ENCODE results near the gene RUNDC3A.

Gene RUNDC3A

DNA sequence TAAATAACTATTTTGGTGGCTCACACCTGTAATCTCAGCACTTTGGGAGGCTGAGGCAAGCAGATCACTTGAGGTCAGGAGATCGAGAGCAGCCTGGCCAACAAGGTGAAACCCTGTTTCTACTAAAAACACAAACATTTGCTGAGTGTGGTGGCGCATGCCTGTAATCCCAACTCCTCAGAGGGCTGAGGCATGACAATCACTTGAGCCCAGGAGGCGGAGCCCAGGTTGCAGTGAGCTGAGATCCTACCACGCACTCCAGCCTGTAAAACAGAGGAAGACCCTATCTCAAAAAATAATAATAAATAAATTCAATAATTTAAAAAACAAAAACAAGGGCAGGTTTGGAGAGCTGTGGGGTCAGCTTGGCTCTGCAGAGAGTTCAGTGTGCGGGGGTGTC, 34.8 kb upstream of the RUNDC3A start:
- H3K36me3 ChIP-seq (ENCODE audit: control insufficient read depth in 1 of 2, insufficient read depth in 2 of 2, low read length in 2 of 2): no peaks in the 10 kb centered on the region
- H3K9me3 ChIP-seq (ENCODE audit: insufficient read depth, low read depth, low read length): peaks cover 2% of the 10 kb centered on the region
- no peak overlapping the region for H3K4me2 ChIP-seq (ENCODE audit: low read length)
- H2AFZ ChIP-seq (ENCODE audit: insufficient read depth, low read length, poor library complexity): no peak overlapping the region
- H3K4ac ChIP-seq (ENCODE audit: low read depth, low read length): no peak overlapping the region
- H3K9ac ChIP-seq (ENCODE audit: low read length): no peak overlapping the region
- no peak overlapping the region for H4K8ac ChIP-seq (ENCODE audit: low read depth, low read length)
- WGBS (ENCODE audit: extremely low coverage, insufficient coverage, insufficient read length): no CpG with 5 or more reads among the region's 5 CpGs
- no peak overlapping the region for H3K18ac ChIP-seq (ENCODE audit: low read length)
- H3K79me1 ChIP-seq (ENCODE audit: low read length): no peaks in the 10 kb centered on the region
- H3K14ac ChIP-seq (ENCODE audit: low read length): no peak overlapping the region
- no peaks in the 10 kb centered on the region for H3K27me3 ChIP-seq (ENCODE audit: insufficient read depth, low read length)
- no peak overlapping the region for H2BK5ac ChIP-seq (ENCODE audit: low read depth, low read length, poor library complexity)
- no peak overlapping the region for H4K12ac ChIP-seq (ENCODE audit: low read depth, low read length)
- no peak overlapping the region for H2BK12ac ChIP-seq (ENCODE audit: low read length)
- no peak overlapping the region for H3K4me3 ChIP-seq (ENCODE audit: low read depth, low read length)
- no peak overlapping the region for H4K91ac ChIP-seq (ENCODE audit: low read depth, low read length)
- no peak overlapping the region for H2BK120ac ChIP-seq (ENCODE audit: insufficient read depth, low read length, poor library complexity)
- H3K79me2 ChIP-seq (ENCODE audit: control insufficient read depth, insufficient read depth, low read length, poor library complexity): no peaks in the 10 kb centered on the region
- H3K4me1 ChIP-seq (ENCODE audit: control insufficient read depth in 1 of 2, insufficient read depth in 2 of 2, low read length in 2 of 2): no peaks in the 10 kb centered on the region
- no peak overlapping the region for H2AK5ac ChIP-seq (ENCODE audit: low read length)
- no peak overlapping the region for H3K27ac ChIP-seq (ENCODE audit: low read depth, low read length)
- peak in 1 of 2 donors; percentile 15 for DNase-seq
- H3K23ac ChIP-seq (ENCODE audit: low read length): no peak overlapping the region

DNA sequence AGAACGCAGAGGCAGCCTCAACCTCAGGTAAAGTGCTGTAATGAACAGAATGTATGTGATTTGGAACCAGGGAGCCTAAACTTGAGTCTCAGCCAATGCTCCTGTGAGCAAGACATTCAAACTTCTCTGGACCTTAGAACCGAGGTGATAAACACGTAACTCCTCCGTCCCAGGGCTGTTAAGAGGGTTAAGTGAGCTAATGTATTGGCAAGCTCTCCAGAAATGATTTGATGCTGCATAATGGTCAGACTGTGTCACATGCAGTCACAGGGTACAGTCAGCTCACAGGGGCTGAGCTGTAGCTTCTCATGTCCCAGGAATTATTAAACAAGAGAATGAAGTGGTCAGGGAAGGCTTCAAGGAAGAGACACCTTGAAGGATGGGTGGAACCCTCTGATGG, 30.4 kb upstream of the RUNDC3A start:
- Histone ChIP-seq H3K14ac (ENCODE audit: low read length) (no peak overlapping the region), H3K36me3 (ENCODE audit: control insufficient read depth in 1 of 2, insufficient read depth in 2 of 2, low read length in 2 of 2) (no peaks in the 10 kb centered on the region), H2BK5ac (ENCODE audit: low read depth, low read length, poor library complexity) (no peak overlapping the region), H3K4me2 (ENCODE audit: low read length) (no peak overlapping the region), H3K79me1 (ENCODE audit: low read length) (no peaks in the 10 kb centered on the region), H3K79me2 (ENCODE audit: control insufficient read depth, insufficient read depth, low read length, poor library complexity) (no peaks in the 10 kb centered on the region), H3K9me3 (ENCODE audit: insufficient read depth, low read depth, low read length) (no peaks in the 10 kb centered on the region), H4K12ac (ENCODE audit: low read depth, low read length) (no peak overlapping the region), H3K18ac (ENCODE audit: low read length) (no peak overlapping the region), H3K4ac (ENCODE audit: low read depth, low read length) (no peak overlapping the region), H2AFZ (ENCODE audit: insufficient read depth, low read length, poor library complexity) (no peak overlapping the region), H2BK12ac (ENCODE audit: low read length) (no peak overlapping the region), H4K8ac (ENCODE audit: low read depth, low read length) (no peak overlapping the region), H3K4me3 (ENCODE audit: low read depth, low read length) (no peak overlapping the region), H4K91ac (ENCODE audit: low read depth, low read length) (no peak overlapping the region), H3K27me3 (ENCODE audit: insufficient read depth, low read length) (no peaks in the 10 kb centered on the region), H2BK120ac (ENCODE audit: insufficient read depth, low read length, poor library complexity) (no peak overlapping the region), H3K23ac (ENCODE audit: low read length) (no peak overlapping the region), H3K4me1 (ENCODE audit: control insufficient read depth in 1 of 2, insufficient read depth in 2 of 2, low read length in 2 of 2) (no peaks in the 10 kb centered on the region), H3K9ac (ENCODE audit: low read length) (no peak overlapping the region), H3K27ac (ENCODE audit: low read depth, low read length) (no peak overlapping the region), H2AK5ac (ENCODE audit: low read length) (no peak overlapping the region)
- DNase-seq: no peak
- no CpG with 5 or more reads among the region's 4 CpGs for WGBS (ENCODE audit: extremely low coverage, insufficient coverage, insufficient read length)

DNA sequence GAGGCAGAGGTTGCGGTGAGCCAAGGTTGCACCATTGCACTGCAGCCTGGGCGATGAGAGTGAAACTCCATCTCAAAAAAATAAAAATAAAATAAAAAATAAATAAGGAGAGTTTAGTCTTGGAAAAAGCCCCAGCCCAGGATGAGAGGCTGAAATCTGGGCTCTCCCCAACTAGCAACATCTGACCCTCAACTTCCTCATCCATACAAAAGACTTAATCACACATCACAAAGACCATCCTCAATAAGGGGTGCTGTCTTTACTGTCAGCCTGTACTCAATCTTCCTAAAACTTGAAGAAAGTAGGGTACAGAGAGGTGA, 29.1 kb upstream of the RUNDC3A start:
- Histone ChIP-seq H3K4me1 (ENCODE audit: control insufficient read depth in 1 of 2, insufficient read depth in 2 of 2, low read length in 2 of 2) (no peaks in the 10 kb centered on the region), H3K4me2 (ENCODE audit: low read length) (no peak overlapping the region), H3K18ac (ENCODE audit: low read length) (no peak overlapping the region), H3K79me2 (ENCODE audit: control insufficient read depth, insufficient read depth, low read length, poor library complexity) (no peaks in the 10 kb centered on the region), H3K36me3 (ENCODE audit: control insufficient read depth in 1 of 2, insufficient read depth in 2 of 2, low read length in 2 of 2) (no peaks in the 10 kb centered on the region), H3K23ac (ENCODE audit: low read length) (no peak overlapping the region), H3K79me1 (ENCODE audit: low read length) (no peaks in the 10 kb centered on the region), H2BK12ac (ENCODE audit: low read length) (no peak overlapping the region), H2AFZ (ENCODE audit: insufficient read depth, low read length, poor library complexity) (no peak overlapping the region), H4K12ac (ENCODE audit: low read depth, low read length) (no peak overlapping the region), H4K8ac (ENCODE audit: low read depth, low read length) (no peak overlapping the region), H4K91ac (ENCODE audit: low read depth, low read length) (no peak overlapping the region), H3K4ac (ENCODE audit: low read depth, low read length) (no peak overlapping the region), H3K9ac (ENCODE audit: low read length) (no peak overlapping the region), H2AK5ac (ENCODE audit: low read length) (no peak overlapping the region), H3K4me3 (ENCODE audit: low read depth, low read length) (no peak overlapping the region), H2BK5ac (ENCODE audit: low read depth, low read length, poor library complexity) (no peak overlapping the region), H3K27ac (ENCODE audit: low read depth, low read length) (no peak overlapping the region), H3K14ac (ENCODE audit: low read length) (no peak overlapping the region), H2BK120ac (ENCODE audit: insufficient read depth, low read length, poor library complexity) (no peak overlapping the region), H3K9me3 (ENCODE audit: insufficient read depth, low read depth, low read length) (no peaks in the 10 kb centered on the region), H3K27me3 (ENCODE audit: insufficient read depth, low read length) (no peaks in the 10 kb centered on the region)
- WGBS (ENCODE audit: extremely low coverage, insufficient coverage, insufficient read length): no CpG with 5 or more reads among the region's 2 CpGs
- peak in 1 of 2 donors; percentile 12 for DNase-seq

GRCh38 chr17:44279666-44280391, 28.6 kb upstream of the RUNDC3A start:
- Histone ChIP-seq H3K9ac (ENCODE audit: low read length) (no peak overlapping the region), H4K8ac (ENCODE audit: low read depth, low read length) (no peak overlapping the region), H3K4me1 (ENCODE audit: control insufficient read depth in 1 of 2, insufficient read depth in 2 of 2, low read length in 2 of 2) (no peaks in the 10 kb centered on the region), H3K27me3 (ENCODE audit: insufficient read depth, low read length) (no peaks in the 10 kb centered on the region), H4K91ac (ENCODE audit: low read depth, low read length) (no peak overlapping the region), H2BK5ac (ENCODE audit: low read depth, low read length, poor library complexity) (no peak overlapping the region), H3K36me3 (ENCODE audit: control insufficient read depth in 1 of 2, insufficient read depth in 2 of 2, low read length in 2 of 2) (no peaks in the 10 kb centered on the region), H3K4me3 (ENCODE audit: low read depth, low read length) (no peak overlapping the region), H3K14ac (ENCODE audit: low read length) (no peak overlapping the region), H3K9me3 (ENCODE audit: insufficient read depth, low read depth, low read length) (no peaks in the 10 kb centered on the region), H3K27ac (ENCODE audit: low read depth, low read length) (no peak overlapping the region), H3K4me2 (ENCODE audit: low read length) (no peak overlapping the region), H4K12ac (ENCODE audit: low read depth, low read length) (no peak overlapping the region), H3K18ac (ENCODE audit: low read length) (no peak overlapping the region), H2AK5ac (ENCODE audit: low read length) (no peak overlapping the region), H2BK12ac (ENCODE audit: low read length) (no peak overlapping the region), H3K79me2 (ENCODE audit: control insufficient read depth, insufficient read depth, low read length, poor library complexity) (no peaks in the 10 kb centered on the region), H3K4ac (ENCODE audit: low read depth, low read length) (no peak overlapping the region), H3K79me1 (ENCODE audit: low read length) (no peaks in the 10 kb centered on the region), H2BK120ac (ENCODE audit: insufficient read depth, low read length, poor library complexity) (no peak overlapping the region), H3K23ac (ENCODE audit: low read length) (no peak overlapping the region), H2AFZ (ENCODE audit: insufficient read depth, low read length, poor library complexity) (no peak overlapping the region)
- peak; percentile 51 to 53 for DNase-seq
- no CpG with 5 or more reads among the region's 20 CpGs for WGBS (ENCODE audit: extremely low coverage, insufficient coverage, insufficient read length)
